ENCODE measurements around the gene FIBP. TPM values are rescaled to one million over a fixed set of nuclear protein-coding genes. Genes with fewer than 3 reads are reported as not detected.
A peak's percentile ranks its signal among the peaks of the same experiment; 100 is the strongest.

Gene FIBP
- polyA plus RNA-seq, 1 donor from 2014 or later = 248 TPM

GRCh38 chr11:65887723-65888162 is 528 bp downstream of the FIBP start:
- H2AFZ ChIP-seq (ENCODE audit: low read depth, low read length) = peak overlapping the region; percentile 92
- peak overlapping the region; percentile 97 for H3K9ac ChIP-seq (ENCODE audit: low read length)
- H3K9me3 ChIP-seq (ENCODE audit: low read length) = no peaks in the 10 kb centered on the region
- no peaks in the 10 kb centered on the region for H3K36me3 ChIP-seq (ENCODE audit: insufficient read depth, low read length)
- H4K20me1 ChIP-seq (ENCODE audit: insufficient read depth) = no peaks in the 10 kb centered on the region
- peaks cover 17% of the 10 kb centered on the region for H3K79me2 ChIP-seq (replicated peaks; ENCODE audit: insufficient read depth, low read length)
- peak overlapping the region; percentile 92 for H3K27ac ChIP-seq (ENCODE audit: low read length)
- H3K4me3 ChIP-seq (ENCODE audit: low read length) = peak overlapping the region; percentile 96
- H3K4me2 ChIP-seq (ENCODE audit: low read length) = peak overlapping the region; percentile 94
- no peaks in the 10 kb centered on the region for H3K27me3 ChIP-seq (ENCODE audit: insufficient read depth, low read depth, low read length)
- H3K9me2 ChIP-seq (ENCODE audit: insufficient read depth, low read length) = no peaks in the 10 kb centered on the region
- H3F3A ChIP-seq (ENCODE audit: insufficient read depth, low read length, poor library complexity, severe bottlenecking) = peaks cover 4% of the 10 kb centered on the region
- TF ChIP-seq MXI1 (conservative IDR thresholded peaks at IDR 0.05; ENCODE audit: poor library complexity, severe bottlenecking) = peak; percentile 93
- no peak for TF ChIP-seq TAF1 (IDR thresholded peaks at IDR 0.05; ENCODE audit: low read depth)

GRCh38 chr11:65886826-65887722 is 1.2 kb downstream of the FIBP start:
- H3K9ac ChIP-seq (ENCODE audit: low read length) = peak overlapping the region; percentile 97
- no peaks in the 10 kb centered on the region for H3K27me3 ChIP-seq (ENCODE audit: insufficient read depth, low read depth, low read length)
- no peak overlapping the region for H2AFZ ChIP-seq (ENCODE audit: low read depth, low read length)
- H3K9me3 ChIP-seq (ENCODE audit: low read length) = no peaks in the 10 kb centered on the region
- no peaks in the 10 kb centered on the region for H4K20me1 ChIP-seq (ENCODE audit: insufficient read depth)
- H3F3A ChIP-seq (ENCODE audit: insufficient read depth, low read length, poor library complexity, severe bottlenecking) = peaks cover 4% of the 10 kb centered on the region
- peaks cover 17% of the 10 kb centered on the region for H3K79me2 ChIP-seq (replicated peaks; ENCODE audit: insufficient read depth, low read length)
- no peaks in the 10 kb centered on the region for H3K36me3 ChIP-seq (ENCODE audit: insufficient read depth, low read length)
- peak overlapping the region; percentile 96 for H3K4me3 ChIP-seq (ENCODE audit: low read length)
- no peaks in the 10 kb centered on the region for H3K9me2 ChIP-seq (ENCODE audit: insufficient read depth, low read length)
- peak overlapping the region; percentile 94 for H3K4me2 ChIP-seq (ENCODE audit: low read length)
- peak overlapping the region; percentile 92 for H3K27ac ChIP-seq (ENCODE audit: low read length)
- TF ChIP-seq MXI1 (conservative IDR thresholded peaks at IDR 0.05; ENCODE audit: poor library complexity, severe bottlenecking) (no peak), EZH2 (IDR thresholded peaks at IDR 0.05; ENCODE audit: borderline replicate concordance, insufficient read depth, low read length, poor library complexity, severe bottlenecking) (no peak), EP300 (conservative IDR thresholded peaks at IDR 0.05; ENCODE audit: poor library complexity, severe bottlenecking) (no peak), CTCF (IDR thresholded peaks at IDR 0.05; ENCODE audit: poor library complexity, severe bottlenecking) (no peak), TAF1 (IDR thresholded peaks at IDR 0.05; ENCODE audit: low read depth) (no peak), POLR2AphosphoS5 (IDR thresholded peaks at IDR 0.05) (no peak), RAD21 (conservative IDR thresholded peaks at IDR 0.05) (no peak), SMC3 (conservative IDR thresholded peaks at IDR 0.05; ENCODE audit: poor library complexity) (no peak), REST (IDR thresholded peaks at IDR 0.05; ENCODE audit: borderline replicate concordance) (no peak)

All from neural cell (in vitro differentiated cells).